ENCODE measurements around the gene SLC26A4.

GRCh38 chr7:107676249-107676648 lies 15.6 kb downstream of the SLC26A4 start:
- TF ChIP-seq, protein P1, sequence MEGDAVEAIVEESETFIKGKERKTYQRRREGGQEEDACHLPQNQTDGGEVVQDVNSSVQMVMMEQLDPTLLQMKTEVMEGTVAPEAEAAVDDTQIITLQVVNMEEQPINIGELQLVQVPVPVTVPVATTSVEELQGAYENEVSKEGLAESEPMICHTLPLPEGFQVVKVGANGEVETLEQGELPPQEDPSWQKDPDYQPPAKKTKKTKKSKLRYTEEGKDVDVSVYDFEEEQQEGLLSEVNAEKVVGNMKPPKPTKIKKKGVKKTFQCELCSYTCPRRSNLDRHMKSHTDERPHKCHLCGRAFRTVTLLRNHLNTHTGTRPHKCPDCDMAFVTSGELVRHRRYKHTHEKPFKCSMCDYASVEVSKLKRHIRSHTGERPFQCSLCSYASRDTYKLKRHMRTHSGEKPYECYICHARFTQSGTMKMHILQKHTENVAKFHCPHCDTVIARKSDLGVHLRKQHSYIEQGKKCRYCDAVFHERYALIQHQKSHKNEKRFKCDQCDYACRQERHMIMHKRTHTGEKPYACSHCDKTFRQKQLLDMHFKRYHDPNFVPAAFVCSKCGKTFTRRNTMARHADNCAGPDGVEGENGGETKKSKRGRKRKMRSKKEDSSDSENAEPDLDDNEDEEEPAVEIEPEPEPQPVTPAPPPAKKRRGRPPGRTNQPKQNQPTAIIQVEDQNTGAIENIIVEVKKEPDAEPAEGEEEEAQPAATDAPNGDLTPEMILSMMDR (IDR thresholded peaks at IDR 0.05) = no peak
- TF ChIP-seq POLR2A (IDR thresholded peaks at IDR 0.05) = no peak
